HEK293 (cell line): Measurements from ENCODE around the gene CCDC187.

Experiments
- CTCF ChIA-PET: fragments of 350-600 bp; formaldehyde crosslinking; extraction: SDS; loops from one replicate; lab custom pipeline; 2021; ENCODE audit warnings: antibody characterized with exemption; lab: Yijun Ruan, JAX
- POLR2A ChIA-PET: fragments of 300-600 bp; formaldehyde crosslinking; extraction: SDS; loops from one replicate; lab custom pipeline; 2020; ENCODE audit warnings: antibody characterized with exemption, inconsistent platforms; lab: Yijun Ruan, JAX
- H3K27ac ChIP-seq: fragments of 200-500 bp; sonication (Bioruptor generic); 2 replicates; pipeline ENCODE4 v1.5.1; 2014; ENCODE audit warnings: low read depth, low read length, control low read depth, inconsistent platforms; ENCODE audit errors: extremely low read depth
- H3K36me3 ChIP-seq, 2 experiments: fragments of 200-500 bp in 1 of 2; sonication (Bioruptor generic) in 1 of 2; 1 replicate in 1 of 2; 2 replicates in 1 of 2; pipeline ENCODE4 v1.5.1; 2014 to 2017; ENCODE audit warnings: inconsistent platforms in 2 of 2, low read length in 2 of 2; ENCODE audit not compliant: control insufficient read depth in 2 of 2, insufficient read depth in 1 of 2
- H3K4me1 ChIP-seq: fragments of 200-500 bp; sonication (Bioruptor generic); 2 replicates; pipeline ENCODE4 v1.5.1; 2014; ENCODE audit warnings: mild to moderate bottlenecking, low read length, inconsistent platforms; ENCODE audit not compliant: control insufficient read depth, insufficient read depth
- H3K4me3 ChIP-seq: 2 replicates; pipeline ENCODE4 v1.5.1; 2011; ENCODE audit warnings: low read depth, mild to moderate bottlenecking, control low read depth, low read length, moderate library complexity
- H3K9me3 ChIP-seq: fragments of 200-500 bp; sonication (Bioruptor generic); 2 replicates; pipeline ENCODE4 v1.5.1; 2014; ENCODE audit warnings: low read depth, low read length, inconsistent platforms; ENCODE audit not compliant: control insufficient read depth, insufficient read depth
- GLIS2 ChIP-seq: fragments of 450-650 bp; formaldehyde crosslinking; IDR thresholded peaks from 2 replicates; pipeline ENCODE4 v1.5.1; 2016; ENCODE audit warnings: missing biosample characterization, missing genetic modification characterization
- OSR2 ChIP-seq: fragments of 450-650 bp; formaldehyde crosslinking; IDR thresholded peaks from 2 replicates; pipeline ENCODE4 v1.5.1; 2016; ENCODE audit warnings: missing biosample characterization, missing genetic modification characterization
- SP7 ChIP-seq: fragments of 450-650 bp; formaldehyde crosslinking; IDR thresholded peaks from 2 replicates; pipeline ENCODE4 v1.5.1; 2016; ENCODE audit warnings: missing biosample characterization, missing genetic modification characterization
- WT1 ChIP-seq: fragments of 450-650 bp; formaldehyde crosslinking; IDR thresholded peaks from 2 replicates; pipeline ENCODE4 v1.5.1; 2016; ENCODE audit warnings: missing biosample characterization, missing genetic modification characterization
- ZFP69B ChIP-seq: fragments of 450-650 bp; formaldehyde crosslinking; IDR thresholded peaks from 2 replicates; pipeline ENCODE4 v1.5.1; 2016; ENCODE audit warnings: missing biosample characterization, missing genetic modification characterization
- ZNF121 ChIP-seq: fragments of 450-650 bp; formaldehyde crosslinking; IDR thresholded peaks from 2 replicates; pipeline ENCODE4 v1.5.1; 2016; ENCODE audit warnings: missing biosample characterization, missing genetic modification characterization
- ZNF138 ChIP-seq: fragments of 450-650 bp; formaldehyde crosslinking; IDR thresholded peaks from 2 replicates; pipeline ENCODE4 v1.5.1; 2016; ENCODE audit warnings: missing biosample characterization, missing genetic modification characterization, borderline replicate concordance
- ZNF211 ChIP-seq: fragments of 450-650 bp; formaldehyde crosslinking; IDR thresholded peaks from 2 replicates; pipeline ENCODE4 v1.5.1; 2016; ENCODE audit warnings: low read depth, missing biosample characterization, missing genetic modification characterization
- ZNF324 ChIP-seq: fragments of 450-650 bp; formaldehyde crosslinking; IDR thresholded peaks from 2 replicates; pipeline ENCODE4 v1.5.1; 2016; ENCODE audit warnings: missing biosample characterization, missing genetic modification characterization
- ZNF391 ChIP-seq: fragments of 450-650 bp; formaldehyde crosslinking; IDR thresholded peaks from 2 replicates; pipeline ENCODE4 v1.5.1; 2016; ENCODE audit warnings: low read depth, missing biosample characterization, missing genetic modification characterization, borderline replicate concordance
- ZNF404 ChIP-seq: fragments of 450-650 bp; formaldehyde crosslinking; IDR thresholded peaks from 2 replicates; pipeline ENCODE4 v1.5.1; 2017; ENCODE audit warnings: missing biosample characterization, missing genetic modification characterization
- ZNF521 ChIP-seq: fragments of 450-650 bp; formaldehyde crosslinking; IDR thresholded peaks from 2 replicates; pipeline ENCODE4 v1.5.1; 2017; ENCODE audit warnings: missing biosample characterization, mild to moderate bottlenecking, missing genetic modification characterization
- ZNF529 ChIP-seq: fragments of 450-650 bp; formaldehyde crosslinking; IDR thresholded peaks from 2 replicates; pipeline ENCODE4 v1.5.1; 2017; ENCODE audit warnings: missing genetic modification characterization, missing biosample characterization; ENCODE audit not compliant: insufficient replicate concordance
- ZNF658 ChIP-seq: fragments of 450-650 bp; formaldehyde crosslinking; IDR thresholded peaks from 2 replicates; pipeline ENCODE4; 2016; ENCODE audit warnings: missing biosample characterization, missing genetic modification characterization
- ZNF777 ChIP-seq: fragments of 450-650 bp; formaldehyde crosslinking; IDR thresholded peaks from 2 replicates; pipeline ENCODE4 v1.5.1; 2017; ENCODE audit warnings: missing biosample characterization, missing genetic modification characterization, borderline replicate concordance
- TF ChIP-seq, protein P1 (sequence below): fragments of 450-650 bp; formaldehyde crosslinking; IDR thresholded peaks from 2 replicates; pipeline ENCODE4 v1.5.1; 2016; ENCODE audit warnings: missing biosample characterization, missing genetic modification characterization
- TF ChIP-seq, protein P2 (sequence below): fragments of 450-650 bp; formaldehyde crosslinking; IDR thresholded peaks from 2 replicates; pipeline ENCODE4 v1.5.1; 2016; ENCODE audit warnings: missing biosample characterization, missing genetic modification characterization
- TF ChIP-seq, protein P3 (sequence below): fragments of 450-650 bp; formaldehyde crosslinking; IDR thresholded peaks from 2 replicates; pipeline ENCODE4 v1.5.1; 2016; ENCODE audit warnings: missing biosample characterization, missing genetic modification characterization, low read depth
- TF ChIP-seq, protein P4 (sequence below): fragments of 450-650 bp; formaldehyde crosslinking; IDR thresholded peaks from 2 replicates; pipeline ENCODE4 v1.5.1; 2016; ENCODE audit warnings: missing biosample characterization, missing genetic modification characterization
- TF ChIP-seq, protein P5 (sequence below): fragments of 450-650 bp; formaldehyde crosslinking; IDR thresholded peaks from 2 replicates; pipeline ENCODE4 v1.5.1; 2016; ENCODE audit warnings: missing biosample characterization, missing genetic modification characterization
- TF ChIP-seq, protein P6 (sequence below): fragments of 450-650 bp; formaldehyde crosslinking; IDR thresholded peaks from 2 replicates; pipeline ENCODE4 v1.5.1; 2016; ENCODE audit warnings: missing biosample characterization, missing genetic modification characterization

Gene CCDC187

DNA sequence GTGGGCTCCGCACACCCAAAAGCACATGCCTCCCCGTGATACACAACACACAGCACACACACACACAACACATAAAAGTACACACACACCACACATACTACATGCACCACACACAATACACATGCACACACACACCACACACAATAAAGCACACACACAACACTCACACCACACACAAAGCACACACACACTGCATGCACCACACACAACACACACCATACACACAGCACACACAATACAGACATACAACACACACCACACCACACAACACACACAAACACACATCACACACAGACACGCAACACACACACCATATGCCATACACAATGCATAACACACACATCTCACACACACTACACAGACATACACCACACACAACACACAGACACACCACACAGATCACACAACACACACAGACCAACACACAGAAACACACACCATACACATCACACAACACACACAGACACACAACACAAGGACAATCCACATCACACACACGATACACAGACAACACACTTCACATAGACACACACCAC lies 3.4 kb upstream of the CCDC187 start (continued):
- TF ChIP-seq ZNF658 (tag by site-specific recombination): no peak; the same call in 1 of the 2 replicates
- peak; percentile 40; the same call in 1 of the 2 replicates for TF ChIP-seq OSR2
- peak; percentile 88 for TF ChIP-seq ZNF391 (tag by site-specific recombination)
- no peak for TF ChIP-seq ZNF138 (tag by site-specific recombination)
- TF ChIP-seq WT1: 0 out of 2 replicates have a peak, but pooled peaks have one; percentile 14
- TF ChIP-seq ZNF404 (tag by site-specific recombination): no peak

DNA sequence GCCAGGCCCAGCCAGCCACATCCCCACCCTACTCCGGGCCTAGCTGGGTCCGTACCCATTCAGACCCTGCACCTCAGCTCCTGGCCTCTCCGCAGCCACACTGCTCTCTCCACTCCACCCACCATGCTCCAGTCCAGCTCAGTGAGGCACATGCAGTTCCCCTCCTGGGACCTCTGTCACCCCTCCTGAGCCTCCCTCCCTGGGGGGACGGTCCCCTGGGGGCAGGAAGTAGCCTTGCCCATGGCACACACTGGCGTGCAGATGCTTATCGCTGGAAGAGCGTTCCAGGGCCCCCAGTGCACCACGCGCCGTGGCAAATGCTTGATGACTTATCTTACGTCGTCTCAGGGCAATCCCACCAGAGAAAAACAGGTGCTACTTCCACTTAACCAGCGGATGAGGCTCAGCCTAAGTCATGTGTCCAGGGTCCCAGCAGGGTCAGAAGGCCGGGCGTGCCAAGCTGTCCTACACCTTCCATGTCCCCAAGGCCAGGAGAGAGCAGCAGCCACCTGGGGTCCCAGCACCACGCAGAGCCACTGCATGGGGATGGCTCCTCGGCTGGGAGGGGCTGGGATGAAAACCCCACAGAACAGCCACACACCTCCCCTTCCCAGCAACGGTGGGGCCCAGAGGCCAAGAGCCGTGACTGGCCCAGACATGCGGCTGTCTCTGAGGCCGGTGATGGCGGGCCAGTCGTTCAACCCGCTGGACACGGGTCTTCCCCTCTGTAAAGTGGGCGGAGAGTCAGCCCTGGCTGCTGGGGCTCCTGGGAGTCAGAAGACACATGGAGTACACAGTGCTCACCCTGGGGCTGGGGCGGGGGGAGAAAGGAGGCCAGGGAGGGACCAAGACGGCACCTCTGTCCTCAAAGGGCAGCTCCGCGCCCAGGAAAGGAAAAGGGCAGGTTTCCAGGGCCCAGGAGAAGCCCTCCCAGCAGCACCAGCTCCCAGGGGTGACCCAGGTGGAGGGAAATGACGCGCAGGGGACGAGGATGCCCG lies 2.6 kb upstream of the CCDC187 start:
- no peaks in the 10 kb centered on the region for H3K4me1 ChIP-seq
- POLR2A ChIA-PET: no interaction called here
- peak; percentile 72 for TF ChIP-seq ZFP69B (tag by site-specific recombination)
- peak; percentile 28 for TF ChIP-seq GLIS2 (tag by site-specific recombination)
- TF ChIP-seq, protein P1, sequence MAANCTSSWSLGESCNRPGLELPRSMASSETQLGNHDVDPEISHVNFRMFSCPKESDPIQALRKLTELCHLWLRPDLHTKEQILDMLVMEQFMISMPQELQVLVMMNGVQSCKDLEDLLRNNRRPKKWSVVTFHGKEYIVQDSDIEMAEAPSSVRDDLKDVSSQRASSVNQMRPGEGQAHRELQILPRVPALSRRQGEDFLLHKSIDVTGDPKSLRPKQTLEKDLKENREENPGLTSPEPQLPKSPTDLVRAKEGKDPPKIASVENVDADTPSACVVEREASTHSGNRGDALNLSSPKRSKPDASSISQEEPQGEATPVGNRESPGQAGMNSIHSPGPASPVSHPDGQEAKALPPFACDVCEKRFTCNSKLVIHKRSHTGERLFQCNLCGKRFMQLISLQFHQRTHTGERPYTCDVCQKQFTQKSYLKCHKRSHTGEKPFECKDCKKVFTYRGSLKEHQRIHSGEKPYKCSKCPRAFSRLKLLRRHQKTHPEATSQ (tag by site-specific recombination): no peak
- TF ChIP-seq SP7 (tag by site-specific recombination): peak; percentile 23; the same call in 1 of the 2 replicates
- TF ChIP-seq ZNF121: no peak
- no peak for TF ChIP-seq ZNF529 (tag by site-specific recombination)
- TF ChIP-seq, protein P2, sequence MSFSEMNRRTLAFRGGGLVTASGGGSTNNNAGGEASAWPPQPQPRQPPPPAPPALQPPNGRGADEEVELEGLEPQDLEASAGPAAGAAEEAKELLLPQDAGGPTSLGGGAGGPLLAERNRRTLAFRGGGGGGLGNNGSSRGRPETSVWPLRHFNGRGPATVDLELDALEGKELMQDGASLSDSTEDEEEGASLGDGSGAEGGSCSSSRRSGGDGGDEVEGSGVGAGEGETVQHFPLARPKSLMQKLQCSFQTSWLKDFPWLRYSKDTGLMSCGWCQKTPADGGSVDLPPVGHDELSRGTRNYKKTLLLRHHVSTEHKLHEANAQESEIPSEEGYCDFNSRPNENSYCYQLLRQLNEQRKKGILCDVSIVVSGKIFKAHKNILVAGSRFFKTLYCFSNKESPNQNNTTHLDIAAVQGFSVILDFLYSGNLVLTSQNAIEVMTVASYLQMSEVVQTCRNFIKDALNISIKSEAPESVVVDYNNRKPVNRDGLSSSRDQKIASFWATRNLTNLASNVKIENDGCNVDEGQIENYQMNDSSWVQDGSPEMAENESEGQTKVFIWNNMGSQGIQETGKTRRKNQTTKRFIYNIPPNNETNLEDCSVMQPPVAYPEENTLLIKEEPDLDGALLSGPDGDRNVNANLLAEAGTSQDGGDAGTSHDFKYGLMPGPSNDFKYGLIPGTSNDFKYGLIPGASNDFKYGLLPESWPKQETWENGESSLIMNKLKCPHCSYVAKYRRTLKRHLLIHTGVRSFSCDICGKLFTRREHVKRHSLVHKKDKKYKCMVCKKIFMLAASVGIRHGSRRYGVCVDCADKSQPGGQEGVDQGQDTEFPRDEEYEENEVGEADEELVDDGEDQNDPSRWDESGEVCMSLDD (tag by site-specific recombination): no peak
- TF ChIP-seq ZNF324: no peak
- TF ChIP-seq, protein P3, sequence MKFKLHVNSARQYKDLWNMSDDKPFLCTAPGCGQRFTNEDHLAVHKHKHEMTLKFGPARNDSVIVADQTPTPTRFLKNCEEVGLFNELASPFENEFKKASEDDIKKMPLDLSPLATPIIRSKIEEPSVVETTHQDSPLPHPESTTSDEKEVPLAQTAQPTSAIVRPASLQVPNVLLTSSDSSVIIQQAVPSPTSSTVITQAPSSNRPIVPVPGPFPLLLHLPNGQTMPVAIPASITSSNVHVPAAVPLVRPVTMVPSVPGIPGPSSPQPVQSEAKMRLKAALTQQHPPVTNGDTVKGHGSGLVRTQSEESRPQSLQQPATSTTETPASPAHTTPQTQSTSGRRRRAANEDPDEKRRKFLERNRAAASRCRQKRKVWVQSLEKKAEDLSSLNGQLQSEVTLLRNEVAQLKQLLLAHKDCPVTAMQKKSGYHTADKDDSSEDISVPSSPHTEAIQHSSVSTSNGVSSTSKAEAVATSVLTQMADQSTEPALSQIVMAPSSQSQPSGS: no peak
- TF ChIP-seq ZNF404 (tag by site-specific recombination): no peak
- TF ChIP-seq ZNF521: no peak
- TF ChIP-seq ZNF211: no peak
- TF ChIP-seq, protein P4, sequence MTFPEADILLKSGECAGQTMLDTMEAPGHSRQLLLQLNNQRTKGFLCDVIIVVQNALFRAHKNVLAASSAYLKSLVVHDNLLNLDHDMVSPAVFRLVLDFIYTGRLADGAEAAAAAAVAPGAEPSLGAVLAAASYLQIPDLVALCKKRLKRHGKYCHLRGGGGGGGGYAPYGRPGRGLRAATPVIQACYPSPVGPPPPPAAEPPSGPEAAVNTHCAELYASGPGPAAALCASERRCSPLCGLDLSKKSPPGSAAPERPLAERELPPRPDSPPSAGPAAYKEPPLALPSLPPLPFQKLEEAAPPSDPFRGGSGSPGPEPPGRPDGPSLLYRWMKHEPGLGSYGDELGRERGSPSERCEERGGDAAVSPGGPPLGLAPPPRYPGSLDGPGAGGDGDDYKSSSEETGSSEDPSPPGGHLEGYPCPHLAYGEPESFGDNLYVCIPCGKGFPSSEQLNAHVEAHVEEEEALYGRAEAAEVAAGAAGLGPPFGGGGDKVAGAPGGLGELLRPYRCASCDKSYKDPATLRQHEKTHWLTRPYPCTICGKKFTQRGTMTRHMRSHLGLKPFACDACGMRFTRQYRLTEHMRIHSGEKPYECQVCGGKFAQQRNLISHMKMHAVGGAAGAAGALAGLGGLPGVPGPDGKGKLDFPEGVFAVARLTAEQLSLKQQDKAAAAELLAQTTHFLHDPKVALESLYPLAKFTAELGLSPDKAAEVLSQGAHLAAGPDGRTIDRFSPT (tag by site-specific recombination): peak; percentile 43; the same call in 1 of the 2 replicates
- TF ChIP-seq, protein P5, sequence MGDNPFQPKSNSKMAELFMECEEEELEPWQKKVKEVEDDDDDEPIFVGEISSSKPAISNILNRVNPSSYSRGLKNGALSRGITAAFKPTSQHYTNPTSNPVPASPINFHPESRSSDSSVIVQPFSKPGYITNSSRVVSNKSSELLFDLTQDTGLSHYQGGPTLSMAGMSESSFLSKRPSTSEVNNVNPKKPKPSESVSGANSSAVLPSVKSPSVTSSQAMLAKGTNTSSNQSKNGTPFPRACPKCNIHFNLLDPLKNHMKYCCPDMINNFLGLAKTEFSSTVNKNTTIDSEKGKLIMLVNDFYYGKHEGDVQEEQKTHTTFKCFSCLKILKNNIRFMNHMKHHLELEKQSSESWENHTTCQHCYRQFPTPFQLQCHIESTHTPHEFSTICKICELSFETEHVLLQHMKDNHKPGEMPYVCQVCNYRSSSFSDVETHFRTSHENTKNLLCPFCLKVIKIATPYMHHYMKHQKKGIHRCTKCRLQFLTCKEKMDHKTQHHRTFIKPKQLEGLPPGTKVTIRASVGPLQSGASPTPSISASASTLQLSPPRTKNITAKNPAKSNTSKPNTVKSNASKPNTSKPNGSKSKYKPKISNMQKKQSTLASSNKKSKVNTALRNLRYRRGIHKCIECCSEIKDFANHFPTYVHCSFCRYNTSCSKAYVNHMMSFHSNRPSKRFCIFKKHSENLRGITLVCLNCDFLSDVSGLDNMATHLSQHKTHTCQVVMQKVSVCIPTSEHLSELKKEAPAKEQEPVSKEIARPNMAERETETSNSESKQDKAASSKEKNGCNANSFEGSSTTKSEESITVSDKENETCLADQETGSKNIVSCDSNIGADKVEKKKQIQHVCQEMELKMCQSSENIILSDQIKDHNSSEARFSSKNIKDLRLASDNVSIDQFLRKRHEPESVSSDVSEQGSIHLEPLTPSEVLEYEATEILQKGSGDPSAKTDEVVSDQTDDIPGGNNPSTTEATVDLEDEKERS (tag by site-specific recombination): no peak
- no peak for TF ChIP-seq ZNF777 (tag by site-specific recombination)
- TF ChIP-seq, protein P6, sequence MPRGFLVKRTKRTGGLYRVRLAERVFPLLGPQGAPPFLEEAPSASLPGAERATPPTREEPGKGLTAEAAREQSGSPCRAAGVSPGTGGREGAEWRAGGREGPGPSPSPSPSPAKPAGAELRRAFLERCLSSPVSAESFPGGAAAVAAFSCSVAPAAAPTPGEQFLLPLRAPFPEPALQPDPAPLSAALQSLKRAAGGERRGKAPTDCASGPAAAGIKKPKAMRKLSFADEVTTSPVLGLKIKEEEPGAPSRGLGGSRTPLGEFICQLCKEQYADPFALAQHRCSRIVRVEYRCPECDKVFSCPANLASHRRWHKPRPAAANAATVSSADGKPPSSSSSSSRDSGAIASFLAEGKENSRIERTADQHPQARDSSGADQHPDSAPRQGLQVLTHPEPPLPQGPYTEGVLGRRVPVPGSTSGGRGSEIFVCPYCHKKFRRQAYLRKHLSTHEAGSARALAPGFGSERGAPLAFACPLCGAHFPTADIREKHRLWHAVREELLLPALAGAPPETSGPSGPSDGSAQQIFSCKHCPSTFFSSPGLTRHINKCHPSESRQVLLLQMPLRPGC (tag by site-specific recombination): no peak

More for the DNA sequence above, 2.6 kb upstream of the CCDC187 start:
- H3K27ac ChIP-seq: no peak overlapping the region
- H3K9me3 ChIP-seq: no peaks in the 10 kb centered on the region
- H3K36me3 ChIP-seq: no peaks in the 10 kb centered on the region
- H3K4me3 ChIP-seq: no peak overlapping the region
- CTCF ChIA-PET: interaction anchor here (0.6 to 1.1 kb wide), 4 partner anchors 10 to 182 kb away, joined by 3 to 4 read pairs (median 4); no protein-coding TSS in a partner anchor
